Esophagus muscularis mucosa (tissue), 4 donors: ENCODE results near the gene AUTS2. TPM values are rescaled to one million over a fixed set of nuclear protein-coding genes. Genes with fewer than 3 reads are reported as not detected.

Experiments used
- DNase-seq: peaks from one replicate; pipeline ENCODE4 v3.0.0-alpha.2; 2017; ENCODE audit errors: extremely low spot score
- H3K27ac ChIP-seq, 4 donors: fragments of 200-600 bp; sonication (generic); replicated peaks in 1 of 4; 1 replicate in 3 of 4; 2 replicates in 1 of 4; pipeline ENCODE4 v1.5.1; 2016 to 2019; ENCODE audit warnings: mild to moderate bottlenecking in 1 of 4
- H3K27me3 ChIP-seq, 4 donors: fragments of 200-600 bp; sonication (generic); one replicate each; pipeline versions ENCODE4 v1.5.1 to v1.6.0; 2016 to 2019
- H3K36me3 ChIP-seq, 4 donors: fragments of 200-600 bp; sonication (generic); one replicate each; pipeline ENCODE4 v1.5.1; 2016 to 2019
- H3K4me1 ChIP-seq, 4 donors: fragments of 200-600 bp; sonication (generic); one replicate each; pipeline ENCODE4 v1.5.1; 2016 to 2019
- H3K4me3 ChIP-seq, 4 donors: fragments of 200-600 bp; sonication (generic); 1 replicate in 2 of 4; 2 replicates in 2 of 4; pipeline ENCODE4 v1.5.1; 2016 to 2019; ENCODE audit warnings: mild to moderate bottlenecking in 4 of 4, moderate library complexity in 1 of 4
- H3K9me3 ChIP-seq, 4 donors: fragments of 200-600 bp; sonication (generic); 1 replicate in 3 of 4; 2 replicates in 1 of 4; pipeline ENCODE4 v1.5.1; 2016 to 2019
- CTCF ChIP-seq, 3 experiments: fragments of 200-600 bp in 2 of 3; fragments of 450-650 bp in 1 of 3; sonication (generic) in 2 of 3; IDR thresholded peaks; one replicate each; pipeline ENCODE4 v1.5.1; 2017 to 2019; ENCODE audit warnings: antibody characterized with exemption in 3 of 3, mild to moderate bottlenecking in 2 of 3, moderate library complexity in 1 of 3
- EP300 ChIP-seq: sonication (generic); formaldehyde crosslinking; IDR thresholded peaks from one replicate; pipeline ENCODE4 v1.6.1; 2017; ENCODE audit warnings: antibody characterized with exemption
- POLR2A ChIP-seq: fragments of 450-650 bp; IDR thresholded peaks from one replicate; pipeline ENCODE4 v1.6.1; 2017; ENCODE audit warnings: antibody characterized with exemption, moderate library complexity, mild to moderate bottlenecking, low read depth
- POLR2AphosphoS5 ChIP-seq, 2 donors: sonication (generic); formaldehyde crosslinking; IDR thresholded peaks; one replicate each; pipeline ENCODE4 v1.6.1; 2017; ENCODE audit warnings: antibody characterized with exemption in 2 of 2
- WGBS: methylation state at CpG from one replicate; pipeline ENCODE4 v1.1.5; 2018; 5-methylcytosine and 5-hydroxymethylcytosine counted together
- intact Hi-C: fragments of 100-400 bp; cut with DNase I; formaldehyde crosslinking; loops from one replicate; pipeline ENCODE4 v1.15.1; 2023
- total RNA-seq, 4 donors: library from RNA; depleted of rRNA; stranded (reverse); fragments of >200 nt; gene quantifications; one replicate each; pipeline versions ENCODE4 v1.1.0 to v1.2.1, GENCODE V29; 2016

AUTS2 gene
- total RNA-seq, 4 donors from 2014 or later = 18.5 to 44.9 (median 34.2) TPM

- no peaks in the 10 kb centered on the region for H3K27me3 ChIP-seq
- intact Hi-C loops = no loop called here
- H3K9me3 ChIP-seq = no peaks in the 10 kb centered on the region
- WGBS = 70% methylated on average over 2 of the region's 2 CpGs
- H3K4me3 ChIP-seq = no peak overlapping the region
- peaks cover 21 to 79% (median 64%) of the 10 kb centered on the region in 4 donors for H3K4me1 ChIP-seq
- no peaks in the 10 kb centered on the region for H3K36me3 ChIP-seq
- no peak for DNase-seq
- no peak for TF ChIP-seq POLR2AphosphoS5 (IDR thresholded peaks at IDR 0.05)
- no peak for TF ChIP-seq POLR2A
- TF ChIP-seq EP300 = no peak
- TF ChIP-seq CTCF (IDR thresholded peaks at IDR 0.05) = no peak
- H3K27ac ChIP-seq = no peak overlapping the region
These were observed 5.7 kb downstream of the AUTS2 start for GRCh38 chr7:69603937-69604494.

DNA sequence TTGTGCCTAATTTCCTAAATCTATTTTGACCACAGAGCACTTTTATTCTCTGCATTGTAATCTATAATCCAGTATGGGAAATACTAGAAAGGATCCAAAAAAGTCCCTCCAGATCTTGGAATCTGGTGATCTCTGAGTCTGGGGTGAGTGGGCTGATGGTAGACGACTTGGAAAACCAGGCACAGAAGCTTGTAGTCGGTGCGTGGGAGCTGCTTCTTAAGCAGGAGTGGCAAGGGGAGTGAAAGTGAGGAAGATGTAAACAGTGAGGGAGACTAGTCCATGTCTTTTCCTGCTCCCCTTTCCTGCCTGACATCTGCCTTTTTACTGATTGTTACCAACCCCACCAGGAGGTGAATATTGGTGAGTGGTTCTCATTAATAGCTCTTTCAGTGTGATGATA is 6.8 kb downstream of the AUTS2 start:
- Histone ChIP-seq H3K36me3 (no peaks in the 10 kb centered on the region), H3K4me1 (peaks cover 21 to 84% (median 70%) of the 10 kb centered on the region in 4 donors), H3K9me3 (no peaks in the 10 kb centered on the region), H3K27me3 (no peaks in the 10 kb centered on the region), H3K27ac (no peak overlapping the region), H3K4me3 (no peak overlapping the region)
- WGBS = 60% methylated on average over 3 of the region's 3 CpGs
- no peak for DNase-seq
- TF ChIP-seq EP300 (no peak), POLR2A (no peak), POLR2AphosphoS5 (IDR thresholded peaks at IDR 0.05) (no peak), CTCF (IDR thresholded peaks at IDR 0.05) (no peak)
- intact Hi-C loops = loop anchor here (5.0 kb wide), 1 partner anchor 327 kb away; no protein-coding TSS in a partner anchor

DNA sequence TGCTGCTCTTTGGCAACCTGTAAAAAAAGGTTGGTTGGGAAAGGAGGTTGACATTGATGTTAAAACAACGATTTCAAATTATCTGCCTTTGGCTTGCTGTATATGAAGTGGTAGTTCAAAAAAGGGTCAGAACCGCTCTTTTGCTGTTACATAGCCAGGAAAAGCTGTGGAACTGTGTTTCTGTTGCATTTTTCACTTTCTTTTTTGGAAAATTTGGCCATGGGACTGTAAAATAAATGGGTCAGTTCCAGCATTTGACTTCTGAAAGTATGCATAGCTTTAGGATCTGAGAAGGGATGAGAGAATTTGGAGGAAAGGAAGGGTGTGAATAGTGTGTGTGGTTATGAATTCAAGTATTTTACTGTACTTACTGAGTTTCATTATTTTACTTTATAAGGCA is 7.3 kb downstream of the AUTS2 start:
- no peak for DNase-seq
- Histone ChIP-seq H3K27ac (no peak overlapping the region), H3K4me3 (no peak overlapping the region), H3K9me3 (no peaks in the 10 kb centered on the region), H3K27me3 (no peaks in the 10 kb centered on the region), H3K4me1 (peaks cover 22 to 84% (median 70%) of the 10 kb centered on the region in 4 donors), H3K36me3 (no peaks in the 10 kb centered on the region)
- TF ChIP-seq CTCF (IDR thresholded peaks at IDR 0.05) (no peak), EP300 (no peak), POLR2AphosphoS5 (IDR thresholded peaks at IDR 0.05) (no peak), POLR2A (no peak)
- intact Hi-C loops = loop anchor here (5.0 kb wide), 1 partner anchor 327 kb away; no protein-coding TSS in a partner anchor
- whole genome bisulfite sequencing = 14% methylated on average over 2 of the region's 2 CpGs

GRCh38 chr7:69608049-69608448 is 9.8 kb downstream of the AUTS2 start:
- intact Hi-C loops = loop anchor here (5.0 kb wide), 1 partner anchor 324 kb away; no protein-coding TSS in a partner anchor
- no peak overlapping the region for H3K4me3 ChIP-seq
- H3K9me3 ChIP-seq = no peaks in the 10 kb centered on the region
- peaks cover 19 to 75% (median 54%) of the 10 kb centered on the region in 4 donors for H3K4me1 ChIP-seq
- TF ChIP-seq EP300 (no peak), CTCF (IDR thresholded peaks at IDR 0.05) (no peak), POLR2A (no peak)
- no peaks in the 10 kb centered on the region for H3K36me3 ChIP-seq
- DNase-seq = no peak
- no peak overlapping the region for H3K27ac ChIP-seq
- WGBS = 88% methylated on average over 4 of the region's 4 CpGs
- no peaks in the 10 kb centered on the region for H3K27me3 ChIP-seq

- intact Hi-C loops = loop anchor here (5.0 kb wide), 1 partner anchor 323 kb away; no protein-coding TSS in a partner anchor
- H3K4me3 ChIP-seq = no peak overlapping the region
- no peaks in the 10 kb centered on the region for H3K9me3 ChIP-seq
- WGBS = 72% methylated on average over 1 of the region's 1 CpG
- H3K27me3 ChIP-seq = no peaks in the 10 kb centered on the region
- no peak for DNase-seq
- peaks cover 15 to 75% (median 50%) of the 10 kb centered on the region in 4 donors for H3K4me1 ChIP-seq
- H3K36me3 ChIP-seq = no peaks in the 10 kb centered on the region
- TF ChIP-seq POLR2AphosphoS5 (IDR thresholded peaks at IDR 0.05) (no peak), CTCF (IDR thresholded peaks at IDR 0.05) (no peak), EP300 (no peak), POLR2A (no peak)
- H3K27ac ChIP-seq = no peak overlapping the region
These were observed 10.6 kb downstream of the AUTS2 start for GRCh38 chr7:69608878-69609277.
